Measurements from ENCODE around the gene CLDN16. TPM values are rescaled to one million over a fixed set of nuclear protein-coding genes. Genes with fewer than 3 reads are reported as not detected.

Gene CLDN16
- not detected in 2 replicates for polyA plus RNA-seq (2014; cell fraction: cytosol; rRNA removed)
- not detected in 2 replicates for polyA plus RNA-seq (2014; cell fraction: nucleus; rRNA removed)

GRCh38 chr3:190387578-190388213 is at the start of gene CLDN16:
TSS of gene CLDN16 (plus strand) at chr3:190388163. CDS start at chr3:190388330, 167 bp downstream.
- no peak for DNase-seq (ENCODE audit: low spot score)

- no peak for DNase-seq (ENCODE audit: low spot score)
Observed at GRCh38 chr3:190338717-190339116, 49.2 kb upstream of the CLDN16 start.

GRCh38 chr3:190339130-190339529 is 48.8 kb upstream of the CLDN16 start:
- DNase-seq (ENCODE audit: low spot score), result no peak

GRCh38 chr3:190340071-190340470 is 47.9 kb upstream of the CLDN16 start:
- DNase-seq (ENCODE audit: low spot score), result no peak

GRCh38 chr3:190345027-190345821 is 42.7 kb upstream of the CLDN16 start:
- no peak for DNase-seq (ENCODE audit: low spot score)

GRCh38 chr3:190345878-190346277 is 42.1 kb upstream of the CLDN16 start:
- no peak for DNase-seq (ENCODE audit: low spot score)

GRCh38 chr3:190346541-190346940 is 41.4 kb upstream of the CLDN16 start:
- DNase-seq (ENCODE audit: low spot score), result no peak

- no peak for DNase-seq (ENCODE audit: low spot score)
Observed at GRCh38 chr3:190352861-190353457, 35.0 kb upstream of the CLDN16 start.

- no peak for DNase-seq (ENCODE audit: low spot score)
Observed at GRCh38 chr3:190356246-190356645, 31.7 kb upstream of the CLDN16 start.

GRCh38 chr3:190357468-190357867 is 30.5 kb upstream of the CLDN16 start:
- DNase-seq (ENCODE audit: low spot score), result no peak

GRCh38 chr3:190359813-190360212 is 28.1 kb upstream of the CLDN16 start:
- DNase-seq (ENCODE audit: low spot score), result no peak

- DNase-seq (ENCODE audit: low spot score), result no peak
Observed at GRCh38 chr3:190360228-190360627, 27.7 kb upstream of the CLDN16 start.

GRCh38 chr3:190361791-190362190 is 26.2 kb upstream of the CLDN16 start:
- no peak for DNase-seq (ENCODE audit: low spot score)

GRCh38 chr3:190362258-190362657 is 25.7 kb upstream of the CLDN16 start:
- no peak for DNase-seq (ENCODE audit: low spot score)

GRCh38 chr3:190366133-190366532 is 21.8 kb upstream of the CLDN16 start:
- DNase-seq (ENCODE audit: low spot score), result no peak

GRCh38 chr3:190368881-190369280 is 19.1 kb upstream of the CLDN16 start:
- DNase-seq (ENCODE audit: low spot score), result no peak

GRCh38 chr3:190369668-190370295 is 18.2 kb upstream of the CLDN16 start:
- no peak for DNase-seq (ENCODE audit: low spot score)

- DNase-seq (ENCODE audit: low spot score), result no peak
Observed at GRCh38 chr3:190370369-190370768, 17.6 kb upstream of the CLDN16 start.

GRCh38 chr3:190371152-190371551 is 16.8 kb upstream of the CLDN16 start:
- DNase-seq (ENCODE audit: low spot score), result no peak

- DNase-seq (ENCODE audit: low spot score), result no peak
Observed at GRCh38 chr3:190375246-190375645, 12.7 kb upstream of the CLDN16 start.

- no peak for DNase-seq (ENCODE audit: low spot score)
Observed at GRCh38 chr3:190375671-190376070, 12.3 kb upstream of the CLDN16 start.

- no peak for DNase-seq (ENCODE audit: low spot score)
Observed at GRCh38 chr3:190378240-190378891, 9.6 kb upstream of the CLDN16 start.
